Adrenal gland (tissue), 12 donors: Measurements from ENCODE around the gene ARHGEF5. TPM values are rescaled to one million over a fixed set of nuclear protein-coding genes. Genes with fewer than 3 reads are reported as not detected.

ENCODE experiments used
- DNase-seq, 7 donors: peaks; one replicate each; pipeline ENCODE4 v3.0.0-alpha.2; 2019 to 2020
- H3K27ac ChIP-seq, 5 donors: fragments of 200-600 bp; sonication (generic) in 4 of 5; 1 replicate in 3 of 5; 2 replicates in 2 of 5; pipeline versions ENCODE4 v1.5.1 to v1.8.0; 2016 to 2020; ENCODE audit warnings: mild to moderate bottlenecking in 1 of 5
- H3K27me3 ChIP-seq: fragments of 200-600 bp; 2 replicates; pipeline ENCODE4 v1.8.0; 2021
- H3K36me3 ChIP-seq, 2 donors: fragments of 200-600 bp; replicated peaks in 1 of 2; 1 replicate in 1 of 2; 2 replicates in 1 of 2; pipeline versions ENCODE4 v1.5.1 to v1.8.0; 2018 to 2022
- H3K4me1 ChIP-seq, 2 donors: fragments of 200-600 bp; replicated peaks in 1 of 2; 1 replicate in 1 of 2; 2 replicates in 1 of 2; pipeline versions ENCODE4 v1.5.1 to v1.8.0; 2018 to 2021
- H3K4me3 ChIP-seq, 4 donors: fragments of 200-600 bp; sonication (generic) in 3 of 4; one replicate each; pipeline ENCODE4 v1.5.1; 2016 to 2018
- H3K9me3 ChIP-seq, 3 donors: fragments of 200-600 bp; sonication (generic) in 1 of 3; replicated peaks in 1 of 3; 1 replicate in 2 of 3; 2 replicates in 1 of 3; pipeline versions ENCODE4 v1.5.1 to v1.8.0; 2016 to 2021
- CTCF ChIP-seq, 6 experiments: fragments of 450-650 bp in 4 of 6; fragments of 200-600 bp in 2 of 6; sonication (generic) in 1 of 6; IDR thresholded peaks; 1 replicate in 5 of 6; 2 replicates in 1 of 6; pipeline versions ENCODE4 v1.5.1 to v1.8.0; 2016 to 2021; ENCODE audit warnings: antibody characterized with exemption in 6 of 6, mild to moderate bottlenecking in 2 of 6, moderate library complexity in 1 of 6
- POLR2A ChIP-seq, 2 donors: fragments of 450-650 bp; IDR thresholded peaks; one replicate each; pipeline ENCODE4 v1.6.1; 2017; ENCODE audit warnings: antibody characterized with exemption in 2 of 2, mild to moderate bottlenecking in 2 of 2, moderate library complexity in 1 of 2
- WGBS, 4 donors: extraction: QIAGEN DNeasy Blood & Tissue Kit in 2 of 4; methylation state at CpG; one replicate each; pipeline versions ENCODE4 v1.1.5 to v1.1.7; 2013 to 2017; 5-methylcytosine and 5-hydroxymethylcytosine counted together
- intact Hi-C, 2 donors: fragments of 100-400 bp; cut with DNase I; formaldehyde crosslinking; loops; one replicate each; pipeline versions ENCODE4 v1.14.1 to v1.15.0; 2022 to 2023
- polyA plus RNA-seq, 3 donors: library from polyadenylated mRNA; stranded (reverse); fragments of 200-250 nt in 2 of 3; fragments of 350-450 nt in 1 of 3; fragmentation: Illumina TruSeq in 1 of 3; extraction: RNeasy Lipid Tissue Mini Kit (QIAGEN cat#74804) in 1 of 3; gene quantifications; one replicate each; pipeline ENCODE4 v1.2.3, GENCODE V29; 2013 to 2014
- total RNA-seq, 9 donors: library from RNA; depleted of rRNA in 4 of 9; stranded (reverse); fragments of >200 nt in 4 of 9; fragments of 120-200 nt in 1 of 9; fragmentation: NEBNext Ultra II Directional in 1 of 9; extraction: Animal tissue kit (Norgen Biotek cat#: 25700) in 1 of 9; gene quantifications; one replicate each; pipeline versions ENCODE4 v1.1.0 to v1.2.4, GENCODE V29; 2013 to 2023
- donor health status: healthy with polysubstance abuse.
- donor health status: Bipolar disorder and iron deficiency.
- donor health status: DM: yes; HTN: yes; CAD: no.
- donor health status: DM: no; HTN: no; CAD: no.
- donor health status: DM: no; HTN: no; CAD: no.
- donor health status: DM: yes; HTN: yes; CAD: no.

ARHGEF5 gene
- total and polyA plus RNA-seq, 12 donors: 0.50 to 10.1 (median 4.8) TPM

- H3K4me3 ChIP-seq: no peak overlapping the region
- no peak overlapping the region for H3K27ac ChIP-seq
- peak in 3 of 7 donors; percentile 15 to 27 (median 25) for DNase-seq
- no peaks in the 10 kb centered on the region for H3K36me3 ChIP-seq
- 4 to 6% (median 4%) methylated on average over 8 of the region's 8 CpGs for WGBS, 4 donors
- H3K27me3 ChIP-seq: no peaks in the 10 kb centered on the region
- intact Hi-C loops: no loop called here
- TF ChIP-seq CTCF (IDR thresholded peaks at IDR 0.05) (peak; percentile 49 to 90 (median 73)), POLR2A (IDR thresholded peaks at IDR 0.05) (no peak)
- no peaks in the 10 kb centered on the region for H3K4me1 ChIP-seq
- H3K9me3 ChIP-seq: no peaks in the 10 kb centered on the region
Measured at GRCh38 chr7:144391823-144392255, 36.6 kb downstream of the ARHGEF5 start.

GRCh38 chr7:144397086-144397485, 41.9 kb downstream of the ARHGEF5 start:
- WGBS, 4 donors: 67 to 82% (median 74%) methylated on average over 3 to 4 of the region's 4 CpGs
- Histone ChIP-seq H3K4me3 (no peak overlapping the region), H3K36me3 (no peaks in the 10 kb centered on the region), H3K27me3 (no peaks in the 10 kb centered on the region), H3K27ac (no peak overlapping the region), H3K9me3 (no peaks in the 10 kb centered on the region), H3K4me1 (no peaks in the 10 kb centered on the region)
- intact Hi-C loops: no loop called here
- DNase-seq: no peak
- TF ChIP-seq CTCF (IDR thresholded peaks at IDR 0.05): no peak
- TF ChIP-seq POLR2A (IDR thresholded peaks at IDR 0.05): no peak

- Histone ChIP-seq H3K27ac (no peak overlapping the region), H3K27me3 (no peaks in the 10 kb centered on the region), H3K4me1 (no peaks in the 10 kb centered on the region), H3K4me3 (no peak overlapping the region), H3K36me3 (no peaks in the 10 kb centered on the region), H3K9me3 (no peaks in the 10 kb centered on the region)
- intact Hi-C loops: no loop called here
- no peak for DNase-seq
- WGBS, 4 donors: 79 to 91% (median 87%) methylated on average over 9 of the region's 9 CpGs
- TF ChIP-seq CTCF (IDR thresholded peaks at IDR 0.05) (no peak), POLR2A (IDR thresholded peaks at IDR 0.05) (no peak)
Measured at GRCh38 chr7:144398291-144398690, 43.1 kb downstream of the ARHGEF5 start.

- no peak for DNase-seq
- intact Hi-C loops: no loop called here
- 66 to 86% (median 76%) methylated on average over 6 of the region's 6 CpGs for WGBS, 4 donors
- no peak overlapping the region for H3K4me3 ChIP-seq
- H3K4me1 ChIP-seq: no peaks in the 10 kb centered on the region
- no peaks in the 10 kb centered on the region for H3K36me3 ChIP-seq
- no peaks in the 10 kb centered on the region for H3K9me3 ChIP-seq
- H3K27ac ChIP-seq: no peak overlapping the region
- no peaks in the 10 kb centered on the region for H3K27me3 ChIP-seq
- no peak for TF ChIP-seq CTCF (IDR thresholded peaks at IDR 0.05)
- TF ChIP-seq POLR2A (IDR thresholded peaks at IDR 0.05): no peak
Measured at GRCh38 chr7:144398911-144399310, 43.7 kb downstream of the ARHGEF5 start.
